Type B pancreatic cell (in vitro differentiated cells): Measurements from ENCODE around the gene OR14A2. TPM values are rescaled to one million over a fixed set of nuclear protein-coding genes. Genes with fewer than 3 reads are reported as not detected.

Source experiments
- DNase-seq: peaks from one replicate; pipeline ENCODE4 v3.0.0; 2021; ENCODE audit warnings: mixed read lengths; ENCODE audit not compliant: unreplicated experiment; ENCODE audit errors: extremely low spot score
- H3K27ac Mint-ChIP-seq: 2 replicates; pipeline ENCODE4 v1.8.0; 2021; ENCODE audit warnings: mild to moderate bottlenecking, mixed read lengths
- H3K27me3 Mint-ChIP-seq: 2 replicates; pipeline ENCODE4 v1.8.0; 2021; ENCODE audit warnings: mixed read lengths
- H3K36me3 Mint-ChIP-seq: 2 replicates; pipeline ENCODE4 v1.8.0; 2021; ENCODE audit warnings: mixed read lengths
- H3K4me1 Mint-ChIP-seq: one replicate; pipeline ENCODE4 v1.8.0; 2021; ENCODE audit warnings: mixed read lengths; ENCODE audit not compliant: unreplicated experiment
- H3K4me3 Mint-ChIP-seq: 2 replicates; pipeline ENCODE4 v1.8.0; 2021; ENCODE audit warnings: mild to moderate bottlenecking, mixed read lengths
- H3K9me3 Mint-ChIP-seq: 2 replicates; pipeline ENCODE4 v1.8.0; 2021; ENCODE audit warnings: mixed read lengths
- total RNA-seq: library from RNA; stranded (reverse); gene quantifications from 2 replicates; pipeline ENCODE4 v1.2.1, GENCODE V29; 2021; ENCODE audit warnings: low replicate concordance
- TF ChIP-seq, protein P1 (sequence below): fragments of 200-600 bp; sonication (generic); conservative IDR thresholded peaks from 2 replicates; pipeline ENCODE4 v1.5.0; 2021; ENCODE audit warnings: antibody characterized with exemption, mild to moderate bottlenecking

OR14A2 gene
- total RNA-seq, 1 donor from 2014 or later = not detected

DNA sequence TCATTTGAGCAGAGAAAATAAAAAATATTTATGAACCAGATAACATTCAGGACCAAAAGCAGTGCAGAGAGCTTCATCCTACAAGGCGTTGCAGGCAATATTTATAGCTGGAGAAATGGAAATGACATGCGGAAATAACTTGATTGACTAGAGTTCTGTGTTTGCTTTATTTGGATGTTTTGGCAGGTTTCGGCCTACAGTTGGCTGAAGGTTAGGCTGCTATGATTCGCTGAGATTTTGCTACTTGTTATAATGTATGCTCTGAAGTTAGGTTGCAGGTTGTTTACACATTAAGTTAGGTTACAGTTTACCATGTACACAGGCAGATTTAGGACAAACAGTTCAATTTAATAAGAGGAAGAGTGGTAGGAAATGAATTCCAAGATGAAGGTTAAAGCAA is 67.8 kb downstream of the OR14A2 start:
- TF ChIP-seq, protein P1, sequence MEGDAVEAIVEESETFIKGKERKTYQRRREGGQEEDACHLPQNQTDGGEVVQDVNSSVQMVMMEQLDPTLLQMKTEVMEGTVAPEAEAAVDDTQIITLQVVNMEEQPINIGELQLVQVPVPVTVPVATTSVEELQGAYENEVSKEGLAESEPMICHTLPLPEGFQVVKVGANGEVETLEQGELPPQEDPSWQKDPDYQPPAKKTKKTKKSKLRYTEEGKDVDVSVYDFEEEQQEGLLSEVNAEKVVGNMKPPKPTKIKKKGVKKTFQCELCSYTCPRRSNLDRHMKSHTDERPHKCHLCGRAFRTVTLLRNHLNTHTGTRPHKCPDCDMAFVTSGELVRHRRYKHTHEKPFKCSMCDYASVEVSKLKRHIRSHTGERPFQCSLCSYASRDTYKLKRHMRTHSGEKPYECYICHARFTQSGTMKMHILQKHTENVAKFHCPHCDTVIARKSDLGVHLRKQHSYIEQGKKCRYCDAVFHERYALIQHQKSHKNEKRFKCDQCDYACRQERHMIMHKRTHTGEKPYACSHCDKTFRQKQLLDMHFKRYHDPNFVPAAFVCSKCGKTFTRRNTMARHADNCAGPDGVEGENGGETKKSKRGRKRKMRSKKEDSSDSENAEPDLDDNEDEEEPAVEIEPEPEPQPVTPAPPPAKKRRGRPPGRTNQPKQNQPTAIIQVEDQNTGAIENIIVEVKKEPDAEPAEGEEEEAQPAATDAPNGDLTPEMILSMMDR = no peak
- Mint-ChIP-seq H3K36me3 (no peaks in the 10 kb centered on the region), H3K4me3 (no peak overlapping the region), H3K27me3 (no peaks in the 10 kb centered on the region), H3K4me1 (no peaks in the 10 kb centered on the region), H3K9me3 (no peaks in the 10 kb centered on the region), H3K27ac (no peak overlapping the region)
- no peak for DNase-seq

DNA sequence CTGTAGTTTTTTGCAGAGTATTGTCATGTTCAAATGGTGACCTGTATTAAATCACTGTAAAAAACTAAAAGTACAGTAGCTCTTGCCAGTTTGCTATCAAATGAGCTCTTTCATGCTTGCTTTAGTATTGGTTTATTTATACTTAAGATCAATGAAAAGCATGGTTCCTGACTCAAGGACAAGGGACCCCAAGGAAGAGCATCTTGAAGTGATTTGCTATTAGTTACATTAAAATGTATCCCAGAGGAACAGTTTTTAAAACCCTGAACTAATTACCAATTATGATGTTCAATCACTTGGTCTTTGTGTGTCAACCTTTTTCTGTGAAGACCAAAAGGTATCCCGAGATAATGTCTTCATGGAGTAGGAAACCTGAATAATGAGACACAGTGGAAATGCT is 68.3 kb downstream of the OR14A2 start, which contains the start of gene OR13G1:
Gene OR13G1, minus strand, starts transcription at position 101 of the 400 bp plus-strand sequence. CDS start 6,698 bp downstream, outside the sequence.
- DNase-seq = no peak
- TF ChIP-seq, protein P1 = no peak
- Mint-ChIP-seq H3K4me3 (no peak within 1 kb of the TSS), H3K27me3 (no peaks in the 10 kb centered on the region), H3K4me1 (no peaks in the 10 kb centered on the region), H3K9me3 (no peaks in the 10 kb centered on the region), H3K27ac (no peak within 1 kb of the TSS), H3K36me3 (no peaks in the 10 kb centered on the region)

Other genes with a start within 250 kb of the OR14A2 start
- gene OR2C3, start 211.7 kb downstream of the OR14A2 start, total RNA-seq = not detected in 2 replicates
- not detected in 2 replicates for gene GCSAML, start 199.0 kb downstream of the OR14A2 start, total RNA-seq
- not detected in 2 replicates for gene OR2G2, start 159.8 kb downstream of the OR14A2 start, total RNA-seq
- not detected in 2 replicates for gene OR2G3, start 142.6 kb downstream of the OR14A2 start, total RNA-seq
- gene OR13G1, start 68.4 kb downstream of the OR14A2 start, total RNA-seq = not detected in 2 replicates
- gene OR6F1, start 31.5 kb downstream of the OR14A2 start, total RNA-seq = not detected in 2 replicates
- not detected in 2 replicates for gene OR14K1, start 9.5 kb downstream of the OR14A2 start, total RNA-seq
- gene OR1C1, start 12.4 kb upstream of the OR14A2 start, total RNA-seq = not detected in 2 replicates
- not detected in 2 replicates for gene OR14A16, start 76.0 kb upstream of the OR14A2 start, total RNA-seq
- not detected in 2 replicates for gene OR11L1, start 93.8 kb upstream of the OR14A2 start, total RNA-seq
- gene TRIM58, start 109.0 kb upstream of the OR14A2 start, total RNA-seq = 0.17 and 0.81 TPM in 2 replicates
- gene OR2W3, start 147.4 kb upstream of the OR14A2 start, total RNA-seq = not detected in 2 replicates
- gene OR2T8, start 172.1 kb upstream of the OR14A2 start, total RNA-seq = not detected in 2 replicates
- gene OR2AJ1, start 176.7 kb upstream of the OR14A2 start, total RNA-seq = not detected in 2 replicates
- not detected in 2 replicates for gene OR2L8, start 200.7 kb upstream of the OR14A2 start, total RNA-seq
- gene OR2AK2, start 217.1 kb upstream of the OR14A2 start, total RNA-seq = not detected in 2 replicates